GM20431 (cell line): ENCODE results near the gene B4GALNT3.

Experiments
- in situ Hi-C: fragments of 300-500 bp; cut with MseI, MboI; formaldehyde crosslinking; loops from one replicate; pipeline ENCODE4 v1.15.0; 2020; ENCODE audit warnings: low sequenced_read_pairs; ENCODE audit not compliant: unreplicated experiment

The B4GALNT3 gene

DNA sequence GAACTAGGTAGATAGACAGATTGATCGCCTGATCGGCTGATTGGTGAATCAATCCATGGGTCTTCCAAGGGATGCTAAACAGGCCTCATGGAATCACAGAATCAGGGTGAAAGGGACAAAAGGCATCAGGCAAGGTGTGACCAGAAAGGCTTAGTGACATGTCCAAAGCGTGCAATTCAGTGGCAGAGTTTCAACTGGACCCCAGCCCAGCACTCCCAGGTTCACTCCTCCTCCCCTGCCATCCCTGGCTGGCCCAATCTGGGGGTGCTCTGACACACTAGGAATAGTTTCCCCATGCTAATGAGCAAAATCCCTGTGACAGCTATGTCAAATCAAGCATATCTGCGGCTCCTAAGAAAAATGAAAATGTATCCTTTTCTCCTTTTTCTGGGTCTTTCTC lies 153.1 kb downstream of the B4GALNT3 start:
- in situ Hi-C loops, result no loop called here
